LHCN-M2 (cell line): ENCODE data around the gene SNX1. TPM values are rescaled to one million over a fixed set of nuclear protein-coding genes. Genes with fewer than 3 reads are reported as not detected.

Experiments
- DNase-seq: peaks from one replicate; pipeline ENCODE4 v3.0.0-alpha.2; 2012; ENCODE audit warnings: low read depth
- total RNA-seq: library from RNA; depleted of rRNA; stranded (reverse); fragments of >200 nt; gene quantifications from 2 replicates; pipeline ENCODE4 v1.2.3, GENCODE V29; 2014

The SNX1 gene
- total RNA-seq, 1 experiment from 2014 or later = 42.9 TPM

GRCh38 chr15:64146520-64146884 is 50.7 kb downstream of the SNX1 start:
- DNase-seq = no peak

- no peak for DNase-seq
Observed at GRCh38 chr15:64146885-64147681, 51.3 kb downstream of the SNX1 start.

GRCh38 chr15:64148168-64148567 is 52.4 kb downstream of the SNX1 start:
- DNase-seq = no peak

GRCh38 chr15:64148581-64148980 is 52.8 kb downstream of the SNX1 start:
- no peak for DNase-seq

DNA sequence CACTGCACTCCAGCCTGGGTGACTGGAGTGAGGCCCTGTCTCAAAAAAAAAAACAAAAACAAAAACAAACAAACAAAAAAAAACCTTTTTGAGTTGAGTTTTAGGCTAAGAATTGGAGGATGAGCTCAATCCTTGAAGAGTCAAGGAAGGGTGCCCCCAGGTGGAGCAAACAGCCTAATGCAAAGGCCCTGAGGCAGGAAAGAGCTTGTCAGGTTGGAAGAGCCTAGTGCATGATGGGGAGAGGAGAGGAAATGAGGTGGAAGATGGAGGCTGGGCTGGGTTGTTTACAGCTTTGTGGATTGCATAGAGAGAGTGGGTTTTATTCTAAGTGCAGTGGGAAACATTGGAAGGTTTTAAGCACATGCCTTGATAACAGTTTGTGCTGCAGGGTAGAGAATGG is 53.6 kb downstream of the SNX1 start:
- DNase-seq = peak; percentile 40

DNA sequence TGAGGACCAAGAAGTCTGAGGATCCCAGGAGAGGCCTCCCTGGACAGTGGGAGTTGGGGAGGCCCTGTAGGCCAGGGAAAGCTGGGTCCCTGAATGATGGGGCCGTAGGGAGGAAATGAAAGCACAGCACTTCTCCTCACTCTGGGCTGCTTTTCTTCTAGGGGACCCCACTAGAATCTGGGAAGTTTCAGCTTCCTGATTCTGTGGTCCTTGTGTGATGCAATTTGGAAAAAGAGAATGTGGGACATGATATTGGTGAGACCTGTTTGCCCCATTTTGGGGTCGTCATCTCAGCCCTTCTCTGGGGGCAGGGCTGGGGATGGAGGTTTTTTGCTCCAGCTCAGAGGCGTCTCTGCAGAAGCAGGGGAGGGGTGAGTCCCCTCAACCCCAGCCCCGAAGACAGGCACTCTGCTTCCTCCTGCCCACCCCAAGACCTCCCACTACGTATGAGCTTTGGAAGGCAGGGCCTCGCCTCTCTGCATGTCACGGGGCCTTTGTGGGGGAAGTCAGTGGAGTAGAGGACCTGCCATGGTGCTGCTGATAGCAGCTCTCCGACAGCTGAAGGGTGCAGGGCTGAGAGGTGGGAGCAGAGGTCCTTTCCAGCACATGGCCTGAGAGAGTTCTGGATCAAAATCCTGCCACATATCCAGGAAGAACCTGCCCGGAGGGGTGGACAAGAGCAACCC is 54.3 kb downstream of the SNX1 start:
- DNase-seq = no peak

DNA sequence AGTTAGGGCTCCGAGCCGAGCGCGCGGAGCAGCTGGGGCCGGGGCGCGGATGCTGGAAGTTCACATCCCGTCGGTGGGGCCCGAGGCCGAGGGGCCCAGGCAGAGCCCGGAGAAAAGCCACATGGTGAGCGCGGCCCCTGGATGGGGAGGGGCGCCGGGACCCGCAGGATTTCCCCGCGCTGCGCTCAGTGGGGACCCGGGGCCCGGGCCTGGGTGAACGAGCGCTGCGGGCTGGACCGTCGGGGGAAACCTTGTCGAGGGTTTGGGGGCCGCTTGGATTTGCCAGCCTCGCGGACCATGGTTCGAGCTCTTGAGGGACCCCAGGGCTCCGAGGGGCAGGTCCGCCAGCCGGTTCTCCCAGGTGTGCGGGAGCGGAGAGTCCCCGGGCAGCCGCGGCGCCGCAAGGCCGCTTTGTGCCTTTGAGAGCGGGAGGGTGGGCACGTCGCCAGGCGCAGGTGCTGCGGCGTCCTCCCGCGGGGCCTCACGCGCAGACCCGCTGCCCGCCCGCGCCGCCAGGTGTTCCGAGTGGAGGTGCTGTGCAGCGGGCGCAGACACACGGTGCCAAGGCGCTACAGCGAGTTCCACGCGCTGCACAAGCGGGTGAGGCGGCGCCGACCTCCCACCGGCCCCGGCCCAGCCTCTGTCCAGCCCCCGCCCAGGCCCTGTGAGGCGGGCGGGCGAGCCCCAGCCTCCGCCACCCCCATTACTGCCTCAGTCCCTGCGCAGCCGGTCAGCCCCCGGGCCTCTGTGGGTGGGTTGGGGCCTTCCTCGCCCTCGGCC is 56.1 kb downstream of the SNX1 start, which contains the start of gene SNX22:
Gene SNX22, plus strand, starts transcription at position 5 of the 780 bp plus-strand sequence. Its CDS starts 45 bp downstream, at position 50.
- DNase-seq = no peak

DNA sequence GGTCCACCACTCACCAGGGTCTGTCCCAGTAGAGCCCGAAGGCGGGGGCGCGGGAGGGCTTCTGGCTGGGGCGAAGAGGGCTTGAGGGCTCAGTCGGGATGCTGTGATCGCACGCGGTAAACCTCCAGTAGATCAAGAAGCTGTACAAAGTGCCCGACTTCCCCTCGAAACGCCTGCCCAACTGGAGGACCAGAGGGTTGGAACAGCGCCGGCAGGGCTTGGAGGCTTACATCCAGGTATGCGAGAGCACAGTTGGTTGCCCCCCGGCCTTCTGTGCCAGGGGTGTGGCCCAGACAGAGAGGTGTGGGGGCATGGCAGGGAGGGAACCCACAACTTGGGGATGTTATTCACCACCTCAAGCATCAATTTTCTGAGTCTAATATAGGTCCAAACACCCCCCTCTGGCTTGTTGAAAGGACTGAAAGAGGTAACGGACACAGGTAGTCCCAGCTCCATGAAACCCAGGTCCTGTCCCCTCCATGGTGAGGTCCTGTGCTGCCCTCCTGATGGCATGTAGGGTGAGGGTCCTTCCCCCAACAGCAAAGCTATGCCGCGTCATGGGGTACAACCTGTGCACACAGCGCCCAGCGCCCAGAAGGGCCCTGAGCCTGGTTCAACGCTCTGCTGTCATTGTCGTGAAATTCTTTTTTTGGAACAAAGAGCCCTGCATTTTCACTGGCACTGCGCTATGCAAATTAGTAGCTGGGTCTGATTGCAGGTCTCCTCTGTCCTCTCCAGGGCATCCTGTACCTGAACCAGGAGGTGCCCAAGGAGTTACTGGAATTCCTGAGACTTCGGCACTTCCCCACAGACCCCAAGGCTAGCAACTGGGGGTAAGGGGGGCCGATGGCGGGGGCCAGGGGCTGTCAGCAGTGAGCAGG is 57.0 kb downstream of the SNX1 start:
- no peak for DNase-seq

DNA sequence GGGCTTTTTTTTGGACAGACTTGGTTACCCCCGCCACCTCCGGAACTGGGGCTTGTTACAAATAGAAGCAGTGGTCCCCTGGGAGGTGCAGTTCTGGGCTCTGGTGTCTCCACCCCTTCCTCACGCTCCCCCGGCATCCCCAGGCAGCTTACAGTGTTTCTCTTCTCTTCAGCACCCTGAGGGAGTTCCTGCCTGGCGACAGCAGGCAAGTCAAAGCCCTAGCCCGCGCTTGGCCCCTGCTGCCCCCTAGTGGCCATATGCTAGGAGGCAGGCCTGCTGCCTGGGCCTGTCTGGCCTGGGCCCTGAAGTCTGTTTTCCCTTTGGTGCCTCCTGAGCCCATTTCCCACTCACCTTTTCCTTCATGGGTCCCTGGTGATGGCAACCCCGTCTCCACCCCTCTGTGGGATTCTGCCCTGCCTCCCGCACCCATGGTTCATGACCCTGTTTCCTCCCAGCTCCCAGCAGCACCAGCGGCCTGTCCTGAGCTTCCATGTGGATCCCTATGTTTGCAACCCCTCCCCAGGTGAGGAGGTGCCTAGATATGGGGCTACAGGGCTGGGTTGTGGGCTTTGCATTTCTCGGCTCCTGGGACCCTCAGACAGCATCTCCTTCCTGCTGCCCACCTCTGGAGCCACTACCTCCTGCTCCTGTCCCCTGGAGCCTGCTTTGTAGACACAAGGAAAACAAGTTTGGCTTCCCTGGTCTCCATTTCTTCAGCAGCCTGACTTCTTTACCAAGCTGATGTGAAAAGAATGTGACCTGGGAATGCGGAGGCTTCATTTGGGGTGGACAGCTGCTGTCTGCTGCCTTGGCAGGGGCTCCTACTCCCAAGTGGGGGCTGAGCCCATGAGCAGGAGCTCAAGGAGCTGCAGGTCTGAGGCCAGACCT is 57.9 kb downstream of the SNX1 start:
- DNase-seq = peak; percentile 76

DNA sequence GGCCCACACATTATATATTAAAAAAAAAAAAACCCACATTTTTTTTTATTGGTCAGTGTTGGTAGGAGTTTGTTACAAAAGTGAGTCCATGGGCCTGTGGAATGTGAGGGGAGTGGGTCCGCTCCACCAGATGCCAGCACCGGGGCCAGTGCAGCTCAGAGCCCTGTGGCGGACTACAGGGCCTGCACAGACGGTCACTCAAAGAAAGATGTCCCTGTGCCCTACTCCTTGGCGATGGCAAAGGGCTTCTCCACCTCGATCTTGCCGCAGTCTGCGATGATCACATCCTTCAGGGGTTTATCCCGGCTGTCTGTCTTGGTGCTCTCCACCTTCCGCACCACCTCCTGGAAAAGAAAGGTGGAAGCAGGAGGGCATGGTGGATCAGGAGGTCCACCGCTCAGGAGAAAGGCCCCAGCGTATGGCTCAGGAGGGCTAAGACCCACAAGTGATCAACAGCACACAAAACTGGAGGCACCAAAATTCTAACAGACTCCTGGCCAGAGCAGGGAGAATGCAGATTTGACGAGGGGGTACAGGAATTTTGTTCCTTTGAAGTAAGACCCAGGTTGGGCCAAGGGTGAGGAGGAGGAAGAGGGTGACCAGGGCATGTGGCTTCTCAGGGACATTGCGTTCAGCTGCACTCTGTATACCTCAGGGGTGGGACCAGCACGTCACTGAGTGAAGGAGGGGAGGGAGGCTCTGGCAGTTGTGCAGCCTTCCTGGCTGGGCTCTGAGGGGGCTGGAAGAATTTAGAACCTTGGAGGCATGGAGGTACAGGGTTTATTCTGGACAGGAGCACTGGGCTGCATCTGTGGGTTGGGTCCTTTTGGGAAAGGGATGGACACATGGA is 60.2 kb downstream of the SNX1 start:
- no peak for DNase-seq

- DNase-seq = no peak
Observed at GRCh38 chr15:64156652-64157331, 61.0 kb downstream of the SNX1 start.

- DNase-seq = no peak
Observed at GRCh38 chr15:64157599-64158125, 61.9 kb downstream of the SNX1 start.

DNA sequence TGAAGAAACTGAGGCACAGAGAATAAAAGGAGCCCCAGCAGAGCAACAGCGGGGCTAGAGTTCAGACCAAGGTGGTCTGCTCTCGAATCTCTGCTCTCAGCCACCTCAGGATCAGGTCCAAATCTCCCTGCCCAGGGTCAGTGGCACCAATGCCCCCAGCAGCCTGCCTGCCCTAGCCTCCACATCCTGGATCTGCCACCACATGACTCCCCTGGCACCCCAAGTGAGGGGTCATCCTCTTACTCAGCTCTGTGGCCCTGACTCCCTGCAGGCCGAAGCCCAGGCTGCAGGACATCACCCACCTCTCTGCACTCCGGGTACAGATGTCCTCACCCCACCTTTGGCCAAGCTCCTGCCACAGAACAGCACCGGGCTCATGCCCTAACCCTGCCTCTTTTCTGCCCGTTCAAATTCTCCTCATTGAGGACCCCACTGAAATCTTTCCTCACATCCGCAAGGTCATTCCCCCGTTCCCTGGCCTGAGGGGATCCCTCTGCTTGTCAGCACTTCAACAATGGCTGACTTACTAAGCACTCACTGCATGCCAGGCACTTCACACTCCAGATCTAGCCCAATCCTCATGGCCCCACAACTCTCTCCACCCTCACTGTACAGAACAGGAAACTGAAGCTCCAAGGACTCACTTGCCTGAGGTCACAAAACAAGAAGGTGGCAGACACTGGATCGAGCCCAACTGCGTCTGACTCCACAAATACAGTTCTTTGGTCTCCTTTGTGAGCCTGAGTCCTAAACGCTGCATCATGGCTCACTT is 62.8 kb downstream of the SNX1 start:
- no peak for DNase-seq

DNA sequence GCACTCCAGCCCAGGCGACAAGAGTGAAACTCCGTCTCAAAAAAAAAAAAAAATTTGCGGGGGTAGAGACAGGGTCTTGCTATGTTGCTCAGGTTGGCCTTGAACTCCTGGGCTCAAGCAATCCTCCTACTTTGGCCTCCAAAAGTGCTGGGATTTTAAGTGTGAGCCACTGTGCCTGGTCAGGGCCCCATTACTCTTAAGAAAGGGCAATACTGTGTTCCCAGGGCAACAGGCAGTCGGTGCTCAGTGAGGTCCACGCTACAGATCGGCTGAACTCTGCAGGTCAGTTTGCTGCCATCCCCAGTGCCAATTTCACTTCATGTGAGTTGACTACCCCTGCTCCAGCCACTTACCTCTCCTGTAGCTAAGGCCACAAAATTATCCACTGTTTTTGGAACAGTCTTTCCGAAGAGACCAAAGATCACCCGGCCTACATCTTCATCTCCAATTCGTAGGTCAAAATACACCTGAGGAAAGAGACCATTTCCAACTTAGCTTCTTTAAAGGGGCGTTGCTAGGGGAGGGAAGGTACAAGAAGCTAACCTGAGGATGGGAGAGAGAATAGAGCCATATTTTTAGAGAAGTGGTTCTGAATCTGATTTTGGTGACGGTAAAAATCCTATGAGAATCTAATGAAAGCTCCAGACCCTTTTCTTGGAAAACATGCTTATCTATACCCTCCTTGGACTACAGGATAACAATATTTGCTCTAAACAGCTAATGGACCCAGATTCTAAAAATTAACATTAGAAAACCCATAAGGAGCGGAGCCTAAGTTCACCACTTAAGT is 66.1 kb downstream of the SNX1 start:
- no peak for DNase-seq

- DNase-seq = no peak
Observed at GRCh38 chr15:64162478-64162868, 66.7 kb downstream of the SNX1 start.

DNA sequence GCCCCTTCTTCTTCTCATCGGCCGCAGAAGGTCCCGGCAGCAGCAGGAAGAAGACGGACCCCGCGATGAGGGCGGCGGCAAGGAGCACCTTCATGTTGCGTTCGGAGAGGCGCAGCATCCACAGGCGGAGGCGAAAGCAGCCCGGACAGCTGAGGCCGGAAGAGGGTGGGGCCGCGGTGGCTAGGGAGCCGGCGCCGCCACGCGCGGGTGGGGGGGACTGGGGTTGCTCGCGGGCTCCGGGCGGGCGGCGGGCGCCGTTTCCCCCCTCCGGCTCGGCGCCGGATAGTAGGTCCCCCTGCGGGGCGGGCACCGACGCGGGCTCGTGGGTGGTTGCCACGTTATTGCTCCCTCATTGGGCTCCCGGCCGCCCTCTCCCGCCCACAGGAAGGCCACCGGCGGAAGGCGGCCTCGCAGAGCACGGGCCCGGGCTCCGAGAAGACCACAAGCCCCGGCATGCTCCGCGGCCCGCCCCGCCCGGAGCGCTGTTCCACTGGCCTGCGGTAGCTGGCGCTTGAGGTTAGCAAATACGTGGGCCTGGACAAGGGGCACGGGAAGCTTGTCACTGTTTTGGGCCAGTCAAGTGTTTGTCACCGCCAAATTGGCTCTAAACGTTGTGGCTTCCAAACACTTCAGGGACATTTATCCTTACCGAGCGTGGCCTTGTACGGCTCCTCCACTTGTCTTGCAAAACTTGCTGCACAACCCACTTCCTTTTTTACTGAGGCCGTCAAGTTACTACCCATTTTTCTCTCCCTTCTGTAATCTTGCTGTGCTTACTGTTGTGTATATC is 67.3 kb downstream of the SNX1 start, which contains the start of gene PPIB:
Gene PPIB, minus strand, starts transcription at position 154 of the 790 bp plus-strand sequence. Its CDS starts 36 bp downstream, at position 118.
- peak; percentile 97 for DNase-seq
